CD4-positive, alpha-beta T cell (primary cell): Measurements from ENCODE around the gene POTED. TPM values are rescaled to one million over a fixed set of nuclear protein-coding genes. Genes with fewer than 3 reads are reported as not detected.
"Not testable (repeated sequence)": the region's sequence is repeated elsewhere in the genome, so short reads cannot be mapped to it uniquely, and the experiment has no call there.

Experiments
- ATAC-seq: fragments of 200-7000 bp; cut with Tn5 transposase; one replicate; pipeline ENCODE4 v1.10.0; 2022; ENCODE audit warnings: mild to moderate bottlenecking; ENCODE audit not compliant: poor library complexity
- CTCF ChIA-PET: fragments of 350-600 bp; sonication (Branson Sonifier 250); formaldehyde crosslinking; loops from one replicate; lab custom pipeline; 2021; ENCODE audit warnings: antibody characterized with exemption, inconsistent platforms; lab: Charles Lee
- POLR2A ChIA-PET: fragments of 350-600 bp; sonication (Branson Sonifier 250); formaldehyde crosslinking; loops from one replicate; lab custom pipeline; 2021; ENCODE audit warnings: antibody characterized with exemption, inconsistent platforms; lab: Charles Lee
- DNase-seq, 14 experiments: peaks; one replicate each; pipeline ENCODE4 v3.0.0-alpha.2; 2013 to 2020; ENCODE audit warnings: mixed read lengths in 2 of 14
- H3K27ac ChIP-seq, 2 donors: one replicate each; pipeline versions ENCODE4 v1.5.1 to v1.7.0; 2013; ENCODE audit warnings: low read length in 2 of 2, low read depth in 1 of 2, mild to moderate bottlenecking in 1 of 2
- H3K27me3 ChIP-seq, 2 experiments: 1 replicate in 1 of 2; 2 replicates in 1 of 2; pipeline versions ENCODE4 v1.6.1 to v1.7.0; 2013; ENCODE audit warnings: low read length in 2 of 2, control low read depth in 1 of 2, mild to moderate bottlenecking in 1 of 2, moderate library complexity in 1 of 2; ENCODE audit not compliant: insufficient read depth in 2 of 2, control insufficient read depth in 1 of 2
- H3K36me3 ChIP-seq: one replicate; pipeline ENCODE4 v1.6.1; 2013; ENCODE audit warnings: low read length, control low read depth; ENCODE audit not compliant: insufficient read depth
- H3K4me1 ChIP-seq: one replicate; pipeline ENCODE4 v1.6.1; 2013; ENCODE audit warnings: low read length, control low read depth; ENCODE audit not compliant: insufficient read depth
- H3K4me3 ChIP-seq: one replicate; pipeline ENCODE4 v1.5.1; 2013; ENCODE audit warnings: mild to moderate bottlenecking, low read length, moderate library complexity
- H3K9me3 ChIP-seq, 2 experiments: 1 replicate in 1 of 2; 2 replicates in 1 of 2; pipeline versions ENCODE4 v1.6.1 to v1.7.0; 2013; ENCODE audit warnings: low read length in 2 of 2, mild to moderate bottlenecking in 2 of 2, control low read depth in 1 of 2, moderate library complexity in 1 of 2; ENCODE audit not compliant: control insufficient read depth in 1 of 2, insufficient read depth in 1 of 2
- H3K27ac Mint-ChIP-seq: one replicate; pipeline ENCODE4 v1.8.0; 2020; ENCODE audit warnings: mixed read lengths
- H3K27me3 Mint-ChIP-seq: one replicate; pipeline ENCODE4 v1.8.0; 2021; ENCODE audit warnings: mixed read lengths
- H3K36me3 Mint-ChIP-seq: one replicate; pipeline ENCODE4 v1.8.0; 2021; ENCODE audit warnings: low read depth, mixed read lengths
- H3K4me1 Mint-ChIP-seq: one replicate; pipeline ENCODE4 v1.8.0; 2021; ENCODE audit warnings: low read depth, mixed read lengths
- H3K4me3 Mint-ChIP-seq: one replicate; pipeline ENCODE4 v1.8.0; 2020; ENCODE audit warnings: mild to moderate bottlenecking, mixed read lengths
- H3K9me3 Mint-ChIP-seq: one replicate; pipeline ENCODE4 v1.8.0; 2020; ENCODE audit warnings: mixed read lengths
- intact Hi-C, 2 experiments: fragments of 100-400 bp; cut with DNase I in 1 of 2; cut with micrococcal nuclease in 1 of 2; formaldehyde crosslinking; loops; one replicate each; pipeline versions ENCODE4 v1.15.1 to v1.9.0; 2023 to 2025; cut with DNase I, micrococcal nuclease
- microRNA-seq: library from miRNA; unstranded; fragments of <30 nt; microRNA quantifications from one replicate; pipeline ENCODE4 v1.2.0, GENCODE V29; 2021; ENCODE audit warnings: borderline microRNAs expressed, borderline replicate concordance
- polyA plus RNA-seq, 2 donors: library from polyadenylated mRNA; unstranded; fragments of 120-200 nt; gene quantifications; one replicate each; pipeline ENCODE4 v1.2.1, GENCODE V29; 2013
- total RNA-seq, 174 experiments: library from RNA in 2 of 174; stranded (reverse) in 2 of 174; gene quantifications; one replicate each; pipeline ENCODE4 v1.2.3 and lab custom pipeline; 2021 to 2026

POTED gene
- total RNA-seq = not detected
- polyA plus RNA-seq (2013, experiment 1 of 2) = not detected
- not detected for polyA plus RNA-seq (2013, experiment 2 of 2)
- total RNA-seq (lab: John Stamatoyannopoulos, UW) = 0 to 0.06 (median 0) reads per million in 172 experiments

GRCh38 chr21:13609477-13609876, at the start of gene POTED:
POTED (plus strand) TSS chr21:13609777; CDS start chr21:13610229, 452 bp downstream.
- ATAC-seq, POLR2A ChIA-PET, DNase-seq, H3K27ac Mint-ChIP-seq, H3K36me3 ChIP-seq, H3K4me1 ChIP-seq, H3K36me3 Mint-ChIP-seq, H3K4me3 ChIP-seq, intact Hi-C loops, H3K27me3 ChIP-seq, CTCF ChIA-PET, H3K9me3 ChIP-seq, H3K9me3 Mint-ChIP-seq, H3K4me1 Mint-ChIP-seq, H3K4me3 Mint-ChIP-seq, H3K27ac ChIP-seq, H3K27me3 Mint-ChIP-seq: not testable (repeated sequence)

- H3K9me3 Mint-ChIP-seq, H3K4me3 Mint-ChIP-seq, ATAC-seq, H3K36me3 ChIP-seq, H3K27ac ChIP-seq, H3K4me1 Mint-ChIP-seq, H3K27ac Mint-ChIP-seq, POLR2A ChIA-PET, intact Hi-C loops, H3K27me3 ChIP-seq, DNase-seq, CTCF ChIA-PET, H3K4me1 ChIP-seq, H3K36me3 Mint-ChIP-seq, H3K27me3 Mint-ChIP-seq, H3K9me3 ChIP-seq, H3K4me3 ChIP-seq: not testable (repeated sequence)
Observed at GRCh38 chr21:13650101-13650500, 40.5 kb downstream of the POTED start.

DNA sequence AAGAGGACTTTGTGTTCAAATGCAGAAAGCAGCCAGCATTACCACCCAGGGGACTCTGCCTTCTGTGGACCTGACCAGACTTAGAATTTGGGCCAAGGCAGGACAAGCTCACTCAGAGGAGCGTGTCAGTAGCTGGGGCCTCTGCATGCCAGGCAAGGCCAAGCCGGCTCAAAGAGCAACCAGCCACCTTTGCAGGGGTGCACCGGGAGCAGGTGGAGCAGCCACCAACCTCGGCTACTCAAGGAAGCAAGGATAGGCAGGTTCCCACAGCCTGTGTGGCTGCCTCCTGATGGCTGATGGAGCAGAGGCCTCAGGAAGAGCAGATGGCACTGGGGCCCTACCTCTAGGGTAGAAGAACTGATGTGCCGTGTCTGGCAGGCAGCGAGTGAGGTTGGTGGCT, 42.2 kb downstream of the POTED start:
- intact Hi-C loops, H3K4me1 Mint-ChIP-seq, CTCF ChIA-PET, POLR2A ChIA-PET, H3K27ac ChIP-seq, H3K4me1 ChIP-seq, H3K9me3 Mint-ChIP-seq, H3K27me3 ChIP-seq, H3K27ac Mint-ChIP-seq, H3K4me3 Mint-ChIP-seq, ATAC-seq, H3K36me3 ChIP-seq, H3K9me3 ChIP-seq, H3K27me3 Mint-ChIP-seq, H3K4me3 ChIP-seq, DNase-seq, H3K36me3 Mint-ChIP-seq: not testable (repeated sequence)

Small RNA genes within 50 kb of the gene (microRNA-seq; reads per million reads assigned to microRNA genes)
- not detected for gene MIR3118-1
